ENCODE results near the gene IL17REL. TPM values are rescaled to one million over a fixed set of nuclear protein-coding genes. Genes with fewer than 3 reads are reported as not detected.

The IL17REL gene
- total RNA-seq, 1 donor from 2014 or later, result not detected

DNA sequence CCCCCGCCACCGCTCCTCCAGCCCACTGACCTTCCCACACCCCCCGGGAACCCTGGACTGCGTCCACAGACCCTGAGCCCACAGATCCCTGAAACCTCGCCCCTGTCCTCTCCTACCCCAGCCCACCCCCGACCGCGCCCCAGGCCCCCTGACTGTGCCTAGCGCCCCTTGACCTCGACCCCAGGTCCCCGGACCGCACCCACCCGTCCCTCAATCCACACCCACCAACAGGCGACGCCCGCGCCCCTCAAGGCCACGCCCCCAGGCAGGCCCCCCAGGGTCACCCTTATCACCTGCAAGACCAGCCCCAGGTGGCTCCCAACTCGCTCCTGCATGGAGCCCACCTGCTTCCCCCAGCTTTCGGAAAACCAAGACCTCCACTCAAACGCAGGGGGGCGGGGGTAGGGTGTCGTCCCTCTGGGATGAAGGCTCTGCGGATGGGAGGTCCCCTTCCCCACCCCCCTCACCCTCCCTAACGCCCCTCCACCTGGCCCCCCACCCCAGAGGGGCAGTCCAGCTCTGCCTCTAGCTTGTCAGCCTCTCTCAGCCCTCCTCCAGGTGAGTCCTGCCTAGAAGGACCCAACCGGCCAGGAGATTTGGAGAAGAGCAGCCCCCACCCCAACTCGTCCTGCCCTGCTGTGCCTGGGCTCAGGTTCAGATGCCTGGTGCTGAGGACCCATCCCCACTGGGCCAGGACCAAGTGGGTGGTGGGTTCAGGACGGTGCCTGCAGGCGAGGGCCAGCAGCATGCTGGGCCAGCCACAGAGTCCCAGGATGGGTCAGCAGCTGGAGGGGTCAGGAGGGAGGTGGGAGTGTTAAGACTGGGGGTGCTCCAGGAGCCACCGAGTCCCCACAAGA lies 3.1 kb upstream of the IL17REL start:
- Mint-ChIP-seq H3K4me3 (ENCODE audit: unreplicated experiment) (no peak overlapping the region), H3K9me3 (ENCODE audit: unreplicated experiment) (no peaks in the 10 kb centered on the region), H3K4me1 (ENCODE audit: low read depth, unreplicated experiment) (no peaks in the 10 kb centered on the region), H3K27me3 (ENCODE audit: low read depth, unreplicated experiment) (peaks cover 32% of the 10 kb centered on the region), H3K36me3 (ENCODE audit: low read depth, unreplicated experiment) (no peaks in the 10 kb centered on the region), H3K27ac (ENCODE audit: unreplicated experiment) (no peak overlapping the region)
- FAIRE-seq, result no peak
- no peak overlapping the region for H2AFZ ChIP-seq (ENCODE audit: low read depth, low read length)
- no peak overlapping the region for H3K4me3 ChIP-seq (ENCODE audit: insufficient read depth, low read depth, low read length)
- no peak for DNase-seq (ENCODE audit: low read depth)
- peaks cover 40% of the 10 kb centered on the region for H3K27me3 ChIP-seq (ENCODE audit: insufficient read depth, low read length)
- no peak overlapping the region for H3K4me2 ChIP-seq (ENCODE audit: low read length)
- H3K36me3 ChIP-seq (ENCODE audit: insufficient read depth, low read length), result no peaks in the 10 kb centered on the region
- TF ChIP-seq, protein P1, sequence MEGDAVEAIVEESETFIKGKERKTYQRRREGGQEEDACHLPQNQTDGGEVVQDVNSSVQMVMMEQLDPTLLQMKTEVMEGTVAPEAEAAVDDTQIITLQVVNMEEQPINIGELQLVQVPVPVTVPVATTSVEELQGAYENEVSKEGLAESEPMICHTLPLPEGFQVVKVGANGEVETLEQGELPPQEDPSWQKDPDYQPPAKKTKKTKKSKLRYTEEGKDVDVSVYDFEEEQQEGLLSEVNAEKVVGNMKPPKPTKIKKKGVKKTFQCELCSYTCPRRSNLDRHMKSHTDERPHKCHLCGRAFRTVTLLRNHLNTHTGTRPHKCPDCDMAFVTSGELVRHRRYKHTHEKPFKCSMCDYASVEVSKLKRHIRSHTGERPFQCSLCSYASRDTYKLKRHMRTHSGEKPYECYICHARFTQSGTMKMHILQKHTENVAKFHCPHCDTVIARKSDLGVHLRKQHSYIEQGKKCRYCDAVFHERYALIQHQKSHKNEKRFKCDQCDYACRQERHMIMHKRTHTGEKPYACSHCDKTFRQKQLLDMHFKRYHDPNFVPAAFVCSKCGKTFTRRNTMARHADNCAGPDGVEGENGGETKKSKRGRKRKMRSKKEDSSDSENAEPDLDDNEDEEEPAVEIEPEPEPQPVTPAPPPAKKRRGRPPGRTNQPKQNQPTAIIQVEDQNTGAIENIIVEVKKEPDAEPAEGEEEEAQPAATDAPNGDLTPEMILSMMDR (IDR thresholded peaks at IDR 0.05; ENCODE audit: insufficient read depth, low read depth, low read length), result no peak
- TF ChIP-seq EZH2 (IDR thresholded peaks at IDR 0.05; ENCODE audit: insufficient read depth, low read length), result no peak
- no peak overlapping the region for H3K9ac ChIP-seq (ENCODE audit: low read length)
- peaks cover 7% of the 10 kb centered on the region for H3K4me1 ChIP-seq (ENCODE audit: insufficient read depth, low read length)
- no peaks in the 10 kb centered on the region for H3K79me2 ChIP-seq (ENCODE audit: insufficient read depth, low read length)
- H4K20me1 ChIP-seq (ENCODE audit: insufficient read depth, low read length), result no peaks in the 10 kb centered on the region
- H3K27ac ChIP-seq (ENCODE audit: low read depth, low read length), result no peak overlapping the region
- peaks cover 2% of the 10 kb centered on the region for H3K9me3 ChIP-seq (ENCODE audit: insufficient read depth, low read depth, low read length)

DNA sequence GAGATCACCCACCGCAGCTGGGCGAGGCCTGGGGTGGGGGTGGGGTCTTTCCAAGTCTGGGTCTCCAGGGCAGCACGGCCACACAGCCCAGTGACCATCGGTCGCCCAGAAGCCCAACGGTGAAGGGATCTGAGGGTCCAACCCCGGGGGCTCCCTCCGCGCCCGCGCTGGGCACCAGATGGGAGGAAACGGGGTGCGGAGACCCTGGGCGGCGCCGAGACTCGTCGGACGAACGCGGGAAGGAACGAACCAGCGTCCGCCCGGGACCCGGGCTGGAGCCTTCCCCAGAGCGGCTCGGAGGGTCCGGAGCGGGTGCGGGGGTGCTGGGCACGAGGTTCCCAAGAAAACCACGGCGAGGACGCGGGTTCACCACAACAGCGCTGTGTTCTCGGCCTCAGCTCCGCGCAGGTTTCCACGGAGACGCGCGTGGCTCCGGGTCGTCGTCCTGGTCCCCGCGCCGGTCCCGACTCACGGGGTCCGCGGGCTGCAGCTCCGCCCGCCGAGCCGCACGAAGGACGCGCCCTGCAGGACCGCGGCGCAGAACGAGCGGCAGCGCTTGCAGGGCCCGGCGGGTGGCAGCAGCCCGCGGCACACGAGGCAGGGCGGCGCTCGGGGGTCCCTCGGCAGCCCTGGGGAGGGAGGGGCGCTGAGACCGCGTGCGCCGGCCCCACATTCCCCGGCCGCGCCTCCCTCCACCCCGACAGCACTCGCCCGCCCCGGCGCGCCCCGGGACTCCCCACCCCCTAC lies 2.3 kb upstream of the IL17REL start:
- Histone ChIP-seq H3K27ac (ENCODE audit: low read depth, low read length) (no peak overlapping the region), H4K20me1 (ENCODE audit: insufficient read depth, low read length) (no peaks in the 10 kb centered on the region), H2AFZ (ENCODE audit: low read depth, low read length) (no peak overlapping the region), H3K4me2 (ENCODE audit: low read length) (peak overlapping the region; percentile 19), H3K36me3 (ENCODE audit: insufficient read depth, low read length) (no peaks in the 10 kb centered on the region), H3K4me1 (ENCODE audit: insufficient read depth, low read length) (peaks cover 7% of the 10 kb centered on the region), H3K4me3 (ENCODE audit: insufficient read depth, low read depth, low read length) (no peak overlapping the region), H3K27me3 (ENCODE audit: insufficient read depth, low read length) (peaks cover 42% of the 10 kb centered on the region), H3K79me2 (ENCODE audit: insufficient read depth, low read length) (no peaks in the 10 kb centered on the region), H3K9ac (ENCODE audit: low read length) (no peak overlapping the region), H3K9me3 (ENCODE audit: insufficient read depth, low read depth, low read length) (no peaks in the 10 kb centered on the region)
- H3K4me3 Mint-ChIP-seq (ENCODE audit: unreplicated experiment), result no peak overlapping the region
- DNase-seq (ENCODE audit: low read depth) (no peak), FAIRE-seq (no peak)
- H3K9me3 Mint-ChIP-seq (ENCODE audit: unreplicated experiment), result peaks cover under 1% of the 10 kb centered on the region
- no peaks in the 10 kb centered on the region for H3K4me1 Mint-ChIP-seq (ENCODE audit: low read depth, unreplicated experiment)
- H3K27ac Mint-ChIP-seq (ENCODE audit: unreplicated experiment), result no peak overlapping the region
- TF ChIP-seq, protein P1 (IDR thresholded peaks at IDR 0.05; ENCODE audit: insufficient read depth, low read depth, low read length), result no peak
- peak; percentile 91 for TF ChIP-seq EZH2 (IDR thresholded peaks at IDR 0.05; ENCODE audit: insufficient read depth, low read length)
- H3K36me3 Mint-ChIP-seq (ENCODE audit: low read depth, unreplicated experiment), result no peaks in the 10 kb centered on the region
- peaks cover 33% of the 10 kb centered on the region for H3K27me3 Mint-ChIP-seq (ENCODE audit: low read depth, unreplicated experiment)
